Measurements from ENCODE around the gene MEX3D. TPM values are rescaled to one million over a fixed set of nuclear protein-coding genes. Genes with fewer than 3 reads are reported as not detected.

MEX3D gene
- total and polyA plus RNA-seq, 2 donors (not counting 1 experiment from before 2014, with no cell fraction given) = 0.73 to 3.0 TPM

- Histone ChIP-seq H3K4me2 (replicated peaks; ENCODE audit: low read depth, low read length, poor library complexity, severe bottlenecking) (no peak overlapping the region), H2AFZ (ENCODE audit: insufficient read depth, low read depth, low read length, poor library complexity, severe bottlenecking) (no peak overlapping the region), H3K4me3 (ENCODE audit: control extremely low read depth in 1 of 5, extremely low read depth in 1 of 5, insufficient read depth in 1 of 5, low read depth in 2 of 5, low read length in 4 of 5) (no peak overlapping the region), H3K4me1 (ENCODE audit: control insufficient read depth in 2 of 2, insufficient read depth in 2 of 2, low read length in 2 of 2) (peaks cover 15 to 21% of the 10 kb centered on the region in 2 donors), H3K27ac (ENCODE audit: low read length in 2 of 2) (no peak overlapping the region), H3K9me3 (ENCODE audit: control extremely low read depth in 1 of 3, control insufficient read depth in 2 of 3, insufficient read depth in 1 of 3, low read length in 2 of 3) (no peaks in the 10 kb centered on the region), H3K79me2 (ENCODE audit: control insufficient read depth, insufficient read depth, low read length) (peaks cover 64% of the 10 kb centered on the region), H3K9ac (ENCODE audit: low read length) (no peak overlapping the region), H4K20me1 (ENCODE audit: control insufficient read depth, insufficient read depth, low read length, poor library complexity, severe bottlenecking) (peaks cover 40% of the 10 kb centered on the region), H3K36me3 (replicated peaks in 1 of 2; ENCODE audit: control extremely low read depth in 1 of 2, control insufficient read depth in 1 of 2, extremely low read depth in 1 of 2, insufficient read depth in 2 of 2, low read length in 1 of 2) (peaks cover 6 to 16% of the 10 kb centered on the region in 2 experiments), H3K27me3 (replicated peaks in 1 of 4; ENCODE audit: control extremely low read depth in 1 of 4, control insufficient read depth in 3 of 4, insufficient read depth in 4 of 4, low read length in 3 of 4) (no peaks in the 10 kb centered on the region)
- DNase-seq (no peak), ATAC-seq (ENCODE audit: low read depth) (no peak)
- TF ChIP-seq EZH2 (IDR thresholded peaks at IDR 0.05; ENCODE audit: borderline replicate concordance, insufficient read depth, low read depth, low read length, poor library complexity, severe bottlenecking) = no peak
- TF ChIP-seq, protein P1, sequence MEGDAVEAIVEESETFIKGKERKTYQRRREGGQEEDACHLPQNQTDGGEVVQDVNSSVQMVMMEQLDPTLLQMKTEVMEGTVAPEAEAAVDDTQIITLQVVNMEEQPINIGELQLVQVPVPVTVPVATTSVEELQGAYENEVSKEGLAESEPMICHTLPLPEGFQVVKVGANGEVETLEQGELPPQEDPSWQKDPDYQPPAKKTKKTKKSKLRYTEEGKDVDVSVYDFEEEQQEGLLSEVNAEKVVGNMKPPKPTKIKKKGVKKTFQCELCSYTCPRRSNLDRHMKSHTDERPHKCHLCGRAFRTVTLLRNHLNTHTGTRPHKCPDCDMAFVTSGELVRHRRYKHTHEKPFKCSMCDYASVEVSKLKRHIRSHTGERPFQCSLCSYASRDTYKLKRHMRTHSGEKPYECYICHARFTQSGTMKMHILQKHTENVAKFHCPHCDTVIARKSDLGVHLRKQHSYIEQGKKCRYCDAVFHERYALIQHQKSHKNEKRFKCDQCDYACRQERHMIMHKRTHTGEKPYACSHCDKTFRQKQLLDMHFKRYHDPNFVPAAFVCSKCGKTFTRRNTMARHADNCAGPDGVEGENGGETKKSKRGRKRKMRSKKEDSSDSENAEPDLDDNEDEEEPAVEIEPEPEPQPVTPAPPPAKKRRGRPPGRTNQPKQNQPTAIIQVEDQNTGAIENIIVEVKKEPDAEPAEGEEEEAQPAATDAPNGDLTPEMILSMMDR (IDR thresholded peaks at IDR 0.05) = no peak
- H3K4me1 Mint-ChIP-seq = peaks cover 32% of the 10 kb centered on the region
- ChIA-PET CTCF (interaction anchor here (1.0 kb wide), 1 partner anchor 70 kb away, joined by 3 read pairs; no protein-coding TSS in a partner anchor), POLR2A (interaction anchor here (0.8 kb wide), 1 partner anchor 45 kb away, joined by 3 read pairs; no protein-coding TSS in a partner anchor)
- H3K27me3 Mint-ChIP-seq = no peaks in the 10 kb centered on the region
- intact Hi-C loops (cut with micrococcal nuclease) = no loop called here
- H3K9me3 Mint-ChIP-seq (ENCODE audit: insufficient read depth) = no peaks in the 10 kb centered on the region
- H3K27ac Mint-ChIP-seq = no peak overlapping the region
- no peak overlapping the region for H3K4me3 Mint-ChIP-seq
- WGBS (ENCODE audit: insufficient coverage) = 95% methylated on average over 11 of the region's 21 CpGs
Measured at GRCh38 chr19:1602091-1602707, 34.1 kb upstream of the MEX3D start.

DNA sequence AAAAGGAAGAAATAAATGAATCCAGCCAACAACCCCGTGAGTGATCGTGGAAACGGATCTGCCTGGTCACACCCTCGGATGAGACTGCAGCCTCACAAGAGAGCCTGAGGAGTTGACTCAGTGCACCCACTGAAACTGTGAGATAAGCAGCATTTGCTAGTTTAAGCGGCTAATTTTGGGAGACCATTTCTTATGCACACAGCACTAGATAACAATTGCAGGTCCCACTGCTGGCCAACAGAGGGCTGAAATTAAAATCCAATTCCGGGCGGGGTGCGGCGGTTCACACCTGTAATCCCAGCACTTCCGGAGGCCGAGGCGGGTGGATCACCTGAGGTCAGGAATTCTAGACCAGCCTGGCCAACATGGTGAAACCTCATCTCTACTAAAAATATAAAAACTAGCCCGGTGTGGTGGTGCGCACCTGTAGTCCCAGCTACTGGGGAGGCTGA, 33.5 kb upstream of the MEX3D start:
- no peak overlapping the region for H2AFZ ChIP-seq (ENCODE audit: insufficient read depth, low read depth, low read length, poor library complexity, severe bottlenecking)
- ChIA-PET POLR2A (interaction anchor here (0.7 to 0.8 kb wide), 2 partner anchors 45 to 52 kb away, joined by 3 to 7 read pairs; no protein-coding TSS in a partner anchor), CTCF (interaction anchor here (1.0 kb wide), 1 partner anchor 71 kb away, joined by 3 read pairs; no protein-coding TSS in a partner anchor)
- peaks cover 29% of the 10 kb centered on the region for H3K4me1 Mint-ChIP-seq
- H3K27ac ChIP-seq (ENCODE audit: low read length in 2 of 2) = no peak overlapping the region
- intact Hi-C loops (cut with micrococcal nuclease) = no loop called here
- peaks cover 15 to 27% of the 10 kb centered on the region in 2 donors for H3K4me1 ChIP-seq (ENCODE audit: control insufficient read depth in 2 of 2, insufficient read depth in 2 of 2, low read length in 2 of 2)
- no peaks in the 10 kb centered on the region for H3K27me3 ChIP-seq (replicated peaks in 1 of 4; ENCODE audit: control extremely low read depth in 1 of 4, control insufficient read depth in 3 of 4, insufficient read depth in 4 of 4, low read length in 3 of 4)
- no peak overlapping the region for H3K4me2 ChIP-seq (replicated peaks; ENCODE audit: low read depth, low read length, poor library complexity, severe bottlenecking)
- H3K9me3 Mint-ChIP-seq (ENCODE audit: insufficient read depth) = no peaks in the 10 kb centered on the region
- H3K9me3 ChIP-seq (ENCODE audit: control extremely low read depth in 1 of 3, control insufficient read depth in 2 of 3, insufficient read depth in 1 of 3, low read length in 2 of 3) = no peaks in the 10 kb centered on the region
- H3K4me3 ChIP-seq (ENCODE audit: control extremely low read depth in 1 of 5, extremely low read depth in 1 of 5, insufficient read depth in 1 of 5, low read depth in 2 of 5, low read length in 4 of 5) = no peak overlapping the region
- no peak overlapping the region for H3K27ac Mint-ChIP-seq
- DNase-seq = no peak
- no peak for ATAC-seq (ENCODE audit: low read depth)
- H3K9ac ChIP-seq (ENCODE audit: low read length) = no peak overlapping the region
- peaks cover 64% of the 10 kb centered on the region for H3K79me2 ChIP-seq (ENCODE audit: control insufficient read depth, insufficient read depth, low read length)
- no peaks in the 10 kb centered on the region for H3K27me3 Mint-ChIP-seq
- no peak for TF ChIP-seq EZH2 (IDR thresholded peaks at IDR 0.05; ENCODE audit: borderline replicate concordance, insufficient read depth, low read depth, low read length, poor library complexity, severe bottlenecking)
- TF ChIP-seq, protein P1 (IDR thresholded peaks at IDR 0.05) = no peak
- H3K4me3 Mint-ChIP-seq = no peak overlapping the region
- peaks cover 40% of the 10 kb centered on the region for H4K20me1 ChIP-seq (ENCODE audit: control insufficient read depth, insufficient read depth, low read length, poor library complexity, severe bottlenecking)
- WGBS (ENCODE audit: insufficient coverage) = 93% methylated on average over 14 of the region's 14 CpGs
- H3K36me3 ChIP-seq (replicated peaks in 1 of 2; ENCODE audit: control extremely low read depth in 1 of 2, control insufficient read depth in 1 of 2, extremely low read depth in 1 of 2, insufficient read depth in 2 of 2, low read length in 1 of 2) = peaks cover 6 to 18% of the 10 kb centered on the region in 2 experiments
